Kidney (tissue), 14 donors: ENCODE measurements around the gene SLC5A9. TPM values are rescaled to one million over a fixed set of nuclear protein-coding genes. Genes with fewer than 3 reads are reported as not detected.

Experiments
- DNase-seq, 5 donors: peaks; one replicate each; pipeline ENCODE4 v3.0.0-alpha.2; 2013 to 2020
- FAIRE-seq: peaks from 2 replicates; lab custom pipeline; 2012; peaks lifted over from hg19 to GRCh38; lab: Jason Lieb, UNC
- H3K27ac ChIP-seq, 2 donors: one replicate each; pipeline ENCODE4 v1.7.0; 2013; ENCODE audit warnings: low read depth in 2 of 2, low read length in 2 of 2, inconsistent platforms in 1 of 2
- H3K27me3 ChIP-seq: one replicate; pipeline ENCODE4 v1.7.1; 2013; ENCODE audit warnings: low read length, inconsistent platforms; ENCODE audit not compliant: control insufficient read depth, insufficient read depth
- H3K36me3 ChIP-seq, 3 donors: one replicate each; pipeline versions ENCODE4 v1.7.0 to v1.7.1; 2013; ENCODE audit warnings: low read length in 3 of 3, control low read depth in 1 of 3, inconsistent platforms in 1 of 3; ENCODE audit not compliant: insufficient read depth in 3 of 3, control insufficient read depth in 2 of 3
- H3K4me1 ChIP-seq, 3 donors: one replicate each; pipeline versions ENCODE4 v1.7.0 to v1.7.1; 2013; ENCODE audit warnings: low read length in 3 of 3, inconsistent platforms in 1 of 3, low read depth in 1 of 3; ENCODE audit not compliant: control insufficient read depth in 2 of 3, insufficient read depth in 2 of 3
- H3K4me3 ChIP-seq, 3 donors: one replicate each; pipeline versions ENCODE4 v1.7.0 to v1.8.1; 2013; ENCODE audit warnings: low read length in 3 of 3, control low read depth in 1 of 3, inconsistent platforms in 1 of 3
- H3K9ac ChIP-seq, 3 donors: one replicate each; pipeline versions ENCODE4 v1.7.0 to v1.7.1; 2013; ENCODE audit warnings: low read length in 3 of 3, control low read depth in 1 of 3, inconsistent platforms in 1 of 3
- H3K9me3 ChIP-seq, 3 donors: one replicate each; pipeline versions ENCODE4 v1.7.0 to v1.7.1; 2013; ENCODE audit warnings: low read length in 3 of 3, control low read depth in 1 of 3, inconsistent platforms in 1 of 3; ENCODE audit not compliant: control insufficient read depth in 2 of 3, insufficient read depth in 1 of 3
- intact Hi-C: fragments of 100-400 bp; cut with DNase I; formaldehyde crosslinking; loops from one replicate; pipeline ENCODE4 v1.11.1; 2022
- polyA plus RNA-seq: library from polyadenylated mRNA; stranded (reverse); fragments of 350-450 nt; fragmentation: Illumina TruSeq; extraction: RNeasy Lipid Tissue Mini Kit (QIAGEN cat#74804); gene quantifications from one replicate; pipeline ENCODE4 v1.2.3, GENCODE V29; 2014; ENCODE audit warnings: low read depth, low replicate concordance; ENCODE audit not compliant: insufficient read depth
- total RNA-seq: library from RNA; stranded (reverse); fragmentation: NEBNext Ultra II Directional; extraction: Animal tissue kit (Norgen Biotek cat#: 25700); gene quantifications from one replicate; pipeline ENCODE4 v1.2.1, GENCODE V29; 2021
- TF ChIP-seq, protein P1 (sequence below): IDR thresholded peaks from 3 replicates; pipeline ENCODE4 v1.5.1; 2012; ENCODE audit warnings: mild to moderate bottlenecking, moderate library complexity, borderline replicate concordance; ENCODE audit not compliant: insufficient read depth; ENCODE audit errors: extremely low read depth
- donor health status: control.
- donor health status: control.
- donor health status: control.
- donor health status: control.
- donor health status: control.
- donor health status: DM: yes; HTN: yes; CAD: no.
- donor health status: Normal renal cell carcinoma (clear cell type).

SLC5A9 gene
- total and polyA plus RNA-seq, 2 donors from 2014 or later: 2.3 to 4.4 TPM

DNA sequence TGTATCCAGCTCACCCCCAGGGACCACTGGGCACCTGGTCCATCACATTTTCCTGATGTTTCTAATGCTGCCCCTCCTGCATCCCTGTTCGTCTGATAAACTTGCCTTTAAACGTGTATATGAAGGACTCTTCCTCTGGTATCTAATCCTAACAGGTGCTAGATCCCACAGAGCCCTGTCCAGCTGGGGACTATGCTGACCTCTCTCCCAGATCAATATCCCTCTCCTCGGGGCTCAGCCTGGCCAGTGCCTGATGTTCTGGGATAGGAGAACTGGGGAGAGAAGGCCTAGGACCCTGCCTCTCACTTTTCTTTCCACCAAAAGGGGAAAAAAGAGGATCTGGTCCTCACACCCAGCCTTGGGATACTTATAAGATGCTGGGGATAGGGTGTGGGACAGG is 1.4 kb upstream of the SLC5A9 start:
- no peak overlapping the region for H3K9ac ChIP-seq
- TF ChIP-seq, protein P1, sequence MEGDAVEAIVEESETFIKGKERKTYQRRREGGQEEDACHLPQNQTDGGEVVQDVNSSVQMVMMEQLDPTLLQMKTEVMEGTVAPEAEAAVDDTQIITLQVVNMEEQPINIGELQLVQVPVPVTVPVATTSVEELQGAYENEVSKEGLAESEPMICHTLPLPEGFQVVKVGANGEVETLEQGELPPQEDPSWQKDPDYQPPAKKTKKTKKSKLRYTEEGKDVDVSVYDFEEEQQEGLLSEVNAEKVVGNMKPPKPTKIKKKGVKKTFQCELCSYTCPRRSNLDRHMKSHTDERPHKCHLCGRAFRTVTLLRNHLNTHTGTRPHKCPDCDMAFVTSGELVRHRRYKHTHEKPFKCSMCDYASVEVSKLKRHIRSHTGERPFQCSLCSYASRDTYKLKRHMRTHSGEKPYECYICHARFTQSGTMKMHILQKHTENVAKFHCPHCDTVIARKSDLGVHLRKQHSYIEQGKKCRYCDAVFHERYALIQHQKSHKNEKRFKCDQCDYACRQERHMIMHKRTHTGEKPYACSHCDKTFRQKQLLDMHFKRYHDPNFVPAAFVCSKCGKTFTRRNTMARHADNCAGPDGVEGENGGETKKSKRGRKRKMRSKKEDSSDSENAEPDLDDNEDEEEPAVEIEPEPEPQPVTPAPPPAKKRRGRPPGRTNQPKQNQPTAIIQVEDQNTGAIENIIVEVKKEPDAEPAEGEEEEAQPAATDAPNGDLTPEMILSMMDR: no peak

DNA sequence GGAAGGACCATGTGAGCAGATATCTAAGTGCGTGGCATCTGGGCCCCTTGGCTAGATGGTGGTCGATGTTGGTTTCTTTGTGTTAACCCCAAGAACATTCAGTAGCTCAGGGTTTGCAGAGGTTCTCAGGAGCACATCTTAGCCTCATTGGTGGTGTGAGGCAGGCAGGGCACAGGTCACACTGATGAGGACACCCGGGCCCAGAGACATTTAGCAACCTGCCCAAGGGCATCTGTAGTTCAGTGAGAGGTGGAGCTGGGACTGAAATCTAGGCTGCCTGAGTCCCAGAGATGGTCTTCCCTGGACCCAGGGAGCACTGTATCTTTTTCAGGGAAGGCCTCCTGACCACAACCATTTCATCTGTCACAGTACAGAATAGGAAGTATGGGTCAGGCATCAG is 859 bp upstream of the SLC5A9 start:
- Histone ChIP-seq H3K36me3 (peaks cover 0 to 2% (median 0%) of the 10 kb centered on the region in 3 donors), H3K4me3 (no peak overlapping the region), H3K27ac (no peak overlapping the region), H3K4me1 (peaks cover 0 to 19% (median 11%) of the 10 kb centered on the region in 3 donors), H3K27me3 (no peaks in the 10 kb centered on the region), H3K9me3 (peaks cover 0 to 1% (median 0%) of the 10 kb centered on the region in 3 donors), H3K9ac (no peak overlapping the region)
- FAIRE-seq: no peak
- intact Hi-C loops: no loop called here
- TF ChIP-seq, protein P1: no peak
- no peak for DNase-seq

More for the DNA sequence above, 1.4 kb upstream of the SLC5A9 start:
- Histone ChIP-seq H3K4me3 (no peak overlapping the region), H3K27me3 (no peaks in the 10 kb centered on the region), H3K9me3 (peaks cover 0 to 1% (median 0%) of the 10 kb centered on the region in 3 donors), H3K27ac (no peak overlapping the region), H3K36me3 (peaks cover 0 to 2% (median 0%) of the 10 kb centered on the region in 3 donors), H3K4me1 (peaks cover 0 to 19% (median 11%) of the 10 kb centered on the region in 3 donors)
- no peak for FAIRE-seq
- no peak for DNase-seq
- intact Hi-C loops: no loop called here

DNA sequence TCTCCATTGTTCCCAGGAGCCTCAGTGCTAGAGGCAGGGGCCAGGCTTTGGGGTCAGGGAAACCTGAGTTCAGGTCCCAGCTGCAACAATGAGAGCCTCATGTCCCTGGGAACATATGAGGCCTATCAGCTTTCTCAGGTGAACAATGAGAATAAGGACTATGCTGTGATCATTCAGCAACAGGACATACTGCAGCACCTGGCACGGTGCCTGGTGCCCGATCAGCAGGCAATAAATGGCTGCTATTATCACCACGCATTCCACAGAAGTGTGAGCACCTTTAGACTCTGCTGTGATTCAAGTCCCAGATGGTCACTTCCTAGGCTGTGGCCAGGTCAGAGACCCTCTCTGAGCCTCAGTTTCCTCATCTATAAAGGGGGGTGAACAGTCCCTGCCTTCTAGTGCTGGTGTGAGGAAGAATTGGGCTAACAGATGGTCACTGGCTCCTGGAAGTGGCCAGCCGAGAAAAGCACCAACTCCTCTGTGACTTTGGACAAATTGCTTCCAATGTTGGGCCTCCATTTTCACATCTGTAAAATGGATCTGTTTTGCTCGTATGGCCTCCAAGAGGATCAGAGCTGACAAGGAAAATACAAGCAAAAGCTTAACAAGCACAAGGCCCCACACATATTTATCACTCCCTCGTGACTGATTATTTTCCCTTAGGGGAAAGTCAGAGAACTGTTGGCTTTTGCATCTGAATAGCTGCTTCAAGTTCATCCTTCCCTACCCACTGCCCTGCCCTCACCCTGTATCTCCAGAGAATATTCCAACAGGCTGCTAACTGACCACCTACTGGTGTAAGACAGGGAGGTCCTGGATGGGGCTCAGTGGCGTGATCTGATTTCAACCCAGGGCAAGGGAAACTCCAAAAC is 1.1 kb downstream of the SLC5A9 start:
- Histone ChIP-seq H3K27ac (no peak overlapping the region), H3K9ac (no peak overlapping the region), H3K9me3 (peaks cover 0 to 3% (median 0%) of the 10 kb centered on the region in 3 donors), H3K4me3 (peak overlapping the region in 1 of 3 donors; percentile 45), H3K36me3 (peaks cover 0 to 6% (median 0%) of the 10 kb centered on the region in 3 donors), H3K4me1 (peaks cover 0 to 19% (median 18%) of the 10 kb centered on the region in 3 donors), H3K27me3 (no peaks in the 10 kb centered on the region)
- intact Hi-C loops: no loop called here
- FAIRE-seq (no peak), DNase-seq (no peak)
- TF ChIP-seq, protein P1: no peak
